ENCODE results near the gene MOCS1.

The MOCS1 gene

DNA sequence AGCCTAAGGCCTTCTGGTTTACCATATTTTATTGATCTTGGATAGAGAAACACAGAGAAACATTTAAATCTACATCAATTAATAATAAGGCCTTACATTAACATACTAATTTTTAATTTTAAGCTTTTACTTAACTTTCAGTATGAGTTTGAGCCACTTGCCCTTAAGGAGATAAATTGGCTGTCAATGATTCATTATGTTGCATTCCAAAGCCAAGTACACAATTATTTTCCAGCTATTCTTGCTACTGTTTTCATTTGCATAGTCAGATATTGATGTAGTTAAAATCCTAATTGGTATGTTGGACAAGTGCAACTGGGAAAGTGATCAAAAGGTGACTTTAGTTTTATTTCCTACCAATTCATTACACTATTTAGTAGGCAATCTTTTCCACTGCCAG is 58.2 kb downstream of the MOCS1 start:
- DNase-seq (ENCODE audit: low read depth): no peak

DNA sequence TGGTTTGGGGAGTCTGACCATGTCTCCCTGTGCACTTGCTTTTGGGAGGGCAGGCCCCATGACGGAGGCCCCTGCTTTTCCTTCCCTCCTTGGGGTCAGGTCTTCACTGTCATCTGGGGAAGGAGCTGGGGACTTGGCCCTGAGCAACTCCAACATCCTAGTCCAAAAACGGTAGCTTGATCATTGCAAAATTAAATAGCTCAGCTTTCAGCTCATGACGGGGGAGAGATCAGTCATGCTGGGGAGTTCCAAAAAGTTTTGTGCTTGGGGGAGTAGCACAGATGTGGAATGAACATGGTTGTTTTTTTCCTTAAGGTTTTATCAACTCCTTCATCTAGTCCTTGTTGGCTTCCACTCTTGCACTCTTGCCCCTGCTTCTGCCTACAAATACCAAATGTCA is 60.8 kb downstream of the MOCS1 start:
- no peak for DNase-seq (ENCODE audit: low read depth)

DNA sequence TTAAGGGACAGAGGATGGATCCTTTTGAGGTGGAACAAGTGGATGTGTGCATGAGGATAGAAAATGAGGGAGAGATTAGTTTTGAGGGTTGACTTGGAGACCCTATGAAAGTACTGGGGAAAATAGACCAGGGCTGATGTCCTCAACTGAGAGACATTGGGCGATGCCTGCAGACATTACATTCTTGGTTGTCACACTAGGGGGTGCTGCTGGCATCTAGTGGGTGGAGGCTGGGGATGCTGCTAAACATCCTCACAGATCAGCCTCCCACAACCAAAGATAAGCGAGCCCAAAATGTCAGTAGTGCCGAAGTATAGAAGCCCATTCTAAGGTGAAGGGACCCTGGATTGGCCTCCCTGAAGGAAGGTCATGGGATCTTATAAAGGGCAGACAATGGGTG is 63.3 kb downstream of the MOCS1 start:
- DNase-seq (ENCODE audit: low read depth): no peak

DNA sequence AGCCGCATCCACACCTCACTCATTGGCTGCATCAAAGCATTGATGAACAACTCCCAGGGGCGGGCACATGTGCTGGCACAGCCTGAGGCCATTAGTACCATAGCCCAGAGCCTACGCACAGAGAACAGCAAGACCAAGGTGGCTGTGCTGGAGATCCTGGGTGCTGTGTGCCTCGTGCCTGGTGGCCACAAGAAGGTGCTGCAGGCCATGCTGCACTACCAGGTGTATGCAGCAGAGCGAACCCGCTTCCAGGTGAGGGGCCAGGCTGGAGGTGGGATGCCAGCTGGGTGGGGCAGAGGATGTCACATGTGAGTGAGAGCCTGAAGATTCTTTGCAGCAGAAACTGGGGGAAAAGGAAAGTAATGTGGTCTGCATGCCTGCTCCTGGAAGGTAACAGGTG is 66.7 kb downstream of the MOCS1 start:
- DNase-seq (ENCODE audit: low read depth): no peak

DNA sequence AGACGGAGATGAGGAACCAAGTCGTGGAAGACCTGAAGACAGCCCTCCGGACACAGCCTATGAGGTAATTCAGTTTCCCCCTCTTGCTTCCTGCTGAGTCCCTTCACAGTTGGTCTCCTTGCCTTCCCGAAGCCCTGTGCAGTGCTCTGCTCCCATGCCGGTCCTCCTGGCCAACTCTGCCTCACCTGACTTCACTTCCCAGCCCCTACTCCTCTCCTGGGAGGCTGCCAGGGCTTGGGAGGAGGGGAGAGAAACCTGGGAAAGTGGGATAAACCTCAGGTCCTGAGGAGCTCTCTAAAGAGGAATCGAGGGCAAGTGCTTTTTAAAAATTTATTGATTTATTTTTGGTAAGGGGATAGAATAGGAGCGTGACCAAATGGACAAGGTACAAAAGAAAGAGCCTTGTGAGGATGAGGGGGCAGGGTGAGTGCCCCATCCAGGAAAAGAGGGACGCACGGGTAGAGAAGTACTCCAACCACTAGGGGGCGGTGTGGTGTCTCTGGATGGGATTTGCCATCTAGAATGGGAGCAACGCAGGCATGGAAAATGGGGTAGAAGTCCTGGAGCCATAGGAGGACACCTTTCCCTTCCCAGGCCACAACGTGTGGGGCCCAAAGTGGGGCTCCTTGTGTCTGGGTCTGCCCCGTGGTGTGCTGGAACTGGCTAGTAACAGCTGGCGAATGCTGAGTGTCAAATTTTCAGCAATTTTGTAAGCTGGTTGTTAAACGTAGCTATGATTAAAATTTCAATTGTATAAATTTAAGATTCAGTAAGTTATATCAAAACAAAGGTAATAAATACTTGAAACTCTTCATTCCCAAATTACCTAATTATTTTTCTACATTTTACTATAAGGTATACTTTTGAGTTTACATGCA is 69.0 kb downstream of the MOCS1 start:
- no peak for DNase-seq (ENCODE audit: low read depth)

DNA sequence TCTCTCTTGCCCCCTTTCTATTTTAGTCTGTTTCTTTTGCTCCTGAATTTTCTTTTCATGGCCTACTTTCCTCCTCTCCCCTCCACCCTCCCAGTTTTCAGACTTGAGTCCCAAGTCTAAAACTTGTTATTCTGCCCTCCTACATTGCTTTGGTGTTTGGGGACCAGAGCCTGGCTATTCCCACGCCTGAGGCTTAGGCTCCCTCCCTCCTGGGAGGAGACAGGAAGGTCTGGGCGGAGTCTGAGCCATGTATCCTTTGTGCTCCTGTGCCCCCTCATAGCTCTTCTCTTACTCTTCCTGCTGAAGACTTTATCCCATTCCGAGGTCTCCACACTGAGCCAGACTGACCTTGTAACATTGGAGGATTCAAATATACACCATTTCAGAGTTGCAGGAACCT is 72.6 kb downstream of the MOCS1 start:
- DNase-seq (ENCODE audit: low read depth): no peak

DNA sequence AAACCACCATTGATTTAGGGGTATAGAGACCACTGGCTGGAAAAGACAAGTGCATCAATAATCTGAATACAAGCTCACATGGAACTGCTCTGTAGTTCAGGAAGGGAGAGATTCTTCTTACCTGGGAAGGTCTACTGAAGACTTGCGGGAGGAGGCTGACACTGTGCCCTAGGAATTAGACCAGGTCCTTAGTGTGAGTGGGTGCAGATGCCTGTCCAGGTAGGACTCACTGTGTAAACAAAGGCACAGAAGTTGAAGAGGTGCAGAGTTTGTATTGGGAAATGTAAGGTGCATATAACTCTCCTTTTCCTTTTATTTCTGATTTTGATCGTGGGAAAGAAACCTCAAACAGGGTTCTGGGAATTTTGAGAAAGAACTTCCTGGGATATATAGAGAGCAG is 75.2 kb downstream of the MOCS1 start:
- DNase-seq (ENCODE audit: low read depth): no peak

DNA sequence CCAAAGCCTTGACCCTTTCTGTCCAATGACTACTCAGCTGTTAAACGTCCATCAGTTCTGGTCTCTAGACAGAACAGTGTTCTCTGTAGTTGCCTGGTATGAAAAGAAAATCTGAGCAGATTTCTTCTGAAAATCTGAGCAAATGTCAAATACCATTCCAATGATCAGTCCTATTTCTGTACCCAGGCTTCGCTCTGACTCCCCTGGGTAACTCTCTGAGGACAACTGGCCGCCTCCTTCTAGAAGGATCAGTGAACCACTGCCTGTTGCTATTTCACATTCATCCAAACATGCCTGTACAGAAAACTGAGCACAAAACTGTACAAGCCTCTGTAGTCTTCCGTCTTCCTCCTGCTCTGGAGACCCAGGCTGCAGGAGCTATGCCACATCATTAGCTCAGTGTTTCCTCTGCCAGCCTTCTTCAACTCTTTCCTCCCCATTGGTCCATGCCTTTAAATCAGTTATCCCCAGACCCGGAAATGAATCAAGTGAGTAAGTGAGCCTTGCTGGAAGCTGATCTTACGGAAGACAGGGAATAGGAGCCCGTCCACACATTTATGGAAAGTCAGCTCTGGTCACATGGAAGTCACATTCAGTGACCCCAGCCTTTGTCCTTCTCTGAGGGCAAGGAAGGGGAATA is 78.8 kb downstream of the MOCS1 start:
- DNase-seq (ENCODE audit: low read depth): no peak
